HepG2 (cell line): ENCODE results near the gene TEAD3. TPM values are rescaled to one million over a fixed set of nuclear protein-coding genes. Genes with fewer than 3 reads are reported as not detected.

ENCODE experiments used
- ATF1 ChIP-seq: IDR thresholded peaks from 2 replicates; pipeline ENCODE4 v1.6.1; 2016; ENCODE audit warnings: mild to moderate bottlenecking, control low read depth
- BCLAF1 ChIP-seq: fragments of 450-650 bp; IDR thresholded peaks from 2 replicates; pipeline ENCODE4 v1.6.1; 2017; ENCODE audit warnings: mild to moderate bottlenecking
- CCDC6 ChIP-seq: sonication (generic); formaldehyde crosslinking; IDR thresholded peaks from 2 replicates; pipeline ENCODE4 v1.8.1; 2022; ENCODE audit warnings: mild to moderate bottlenecking, missing genetic modification reagents, moderate library complexity
- HNRNPLL ChIP-seq: fragments of 200-400 bp; formaldehyde crosslinking; IDR thresholded peaks from 2 replicates; pipeline ENCODE4 v1.6.1; 2017; ENCODE audit warnings: mild to moderate bottlenecking, low read depth, low read length; ENCODE audit not compliant: poor library complexity, severe bottlenecking
- KIAA2018 ChIP-seq: sonication (generic); formaldehyde crosslinking; IDR thresholded peaks from 2 replicates; pipeline ENCODE4 v1.5.0; 2020; ENCODE audit warnings: mild to moderate bottlenecking, missing genetic modification reagents, borderline replicate concordance
- NCOA2 ChIP-seq: sonication (generic); formaldehyde crosslinking; IDR thresholded peaks from 2 replicates; pipeline ENCODE4 v1.8.0; 2022; ENCODE audit warnings: inconsistent platforms
- NR3C1 ChIP-seq: sonication (generic); formaldehyde crosslinking; IDR thresholded peaks from 2 replicates; pipeline ENCODE4 v1.4.0; 2020; ENCODE audit warnings: missing genetic modification reagents
- SCMH1 ChIP-seq: sonication (generic); formaldehyde crosslinking; IDR thresholded peaks from 2 replicates; pipeline ENCODE4 v1.9.0; 2021; ENCODE audit warnings: missing genetic modification reagents, mild to moderate bottlenecking, borderline replicate concordance
- ZBTB21 ChIP-seq: sonication (generic); formaldehyde crosslinking; IDR thresholded peaks from 2 replicates; pipeline ENCODE4 v1.4.0; 2020; ENCODE audit warnings: missing genetic modification reagents
- ZC3H13 ChIP-seq: sonication (generic); formaldehyde crosslinking; IDR thresholded peaks from 2 replicates; pipeline ENCODE4 v1.8.1; 2023; ENCODE audit warnings: mild to moderate bottlenecking, missing genetic modification reagents, moderate library complexity
- ZGPAT ChIP-seq: IDR thresholded peaks from 2 replicates; pipeline ENCODE4 v1.6.1; 2016; ENCODE audit warnings: mild to moderate bottlenecking
- ZNF530 ChIP-seq: sonication (generic); formaldehyde crosslinking; IDR thresholded peaks from 2 replicates; pipeline ENCODE4 v1.5.0; 2020; ENCODE audit warnings: low read depth, mild to moderate bottlenecking, missing genetic modification reagents
- polyA plus RNA-seq, 8 experiments: library from polyadenylated mRNA; depleted of rRNA in 3 of 8; stranded (reverse) in 7 of 8; unstranded in 1 of 8; fragments of >200 nt; fragmentation: Illumina TruSeq in 4 of 8; extraction: Trizol in 4 of 8; gene quantifications; 2 replicates each; pipeline versions ENCODE4 v1.2.1 to v1.2.3, GENCODE V29; 2011 to 2016; ENCODE audit warnings: low read depth in 4 of 8, missing spikeins in 1 of 8, mixed read lengths in 1 of 8; ENCODE audit not compliant: insufficient read depth in 1 of 8
- total RNA-seq, 5 experiments: library from RNA; depleted of rRNA; stranded (reverse); fragments of >200 nt; fragmentation: Illumina TruSeq; extraction: Trizol; gene quantifications; 2 replicates each; pipeline ENCODE4 v1.2.3, GENCODE V29; 2016; ENCODE audit warnings: low read depth in 1 of 5
- TF ChIP-seq, protein P1 (sequence below): sonication (generic); formaldehyde crosslinking; IDR thresholded peaks from 2 replicates; pipeline ENCODE4 v1.8.0; 2022; ENCODE audit warnings: low read depth, missing genetic modification reagents

Gene TEAD3
- total and polyA plus RNA-seq, 2 of the 13 experiments (the other 11 are each of a cell fraction or from before 2014, with no cell fraction given): 15.1 to 16.5 TPM

- TF ChIP-seq KIAA2018 (CRISPR knock-in tag) (peak; percentile 100), ZBTB21 (no peak), ZNF530 (peak; percentile 66; the same call in 1 of the 2 replicates), SCMH1 (CRISPR knock-in tag) (no peak), HNRNPLL (peak; percentile 97), NR3C1 (no peak), ZC3H13 (CRISPR knock-in tag) (peak; percentile 96), ATF1 (CRISPR knock-in tag) (no peak), CCDC6 (CRISPR knock-in tag) (peak; percentile 92; the same call in 1 of the 2 replicates), NCOA2 (CRISPR knock-in tag) (peak; percentile 75; the same call in 1 of the 2 replicates), ZGPAT (CRISPR knock-in tag) (peak; percentile 99), BCLAF1 (no peak)
- TF ChIP-seq, protein P1, sequence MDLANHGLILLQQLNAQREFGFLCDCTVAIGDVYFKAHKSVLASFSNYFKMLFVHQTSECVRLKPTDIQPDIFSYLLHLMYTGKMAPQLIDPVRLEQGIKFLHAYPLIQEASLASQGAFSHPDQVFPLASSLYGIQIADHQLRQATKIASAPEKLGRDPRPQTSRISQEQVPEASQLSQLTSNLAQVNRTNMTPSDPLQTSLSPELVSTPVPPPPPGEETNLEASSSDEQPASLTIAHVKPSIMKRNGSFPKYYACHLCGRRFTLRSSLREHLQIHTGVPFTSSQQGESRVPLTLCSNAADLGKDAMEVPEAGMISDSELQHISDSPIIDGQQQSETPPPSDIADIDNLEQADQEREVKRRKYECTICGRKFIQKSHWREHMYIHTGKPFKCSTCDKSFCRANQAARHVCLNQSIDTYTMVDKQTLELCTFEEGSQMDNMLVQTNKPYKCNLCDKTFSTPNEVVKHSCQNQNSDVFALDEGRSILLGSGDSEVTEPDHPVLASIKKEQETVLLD (CRISPR knock-in tag): peak; percentile 52
Observed at GRCh38 chr6:35468181-35468979, 28.5 kb downstream of the TEAD3 start, which contains the start of gene RPL10A (continued).
